ENCODE results near the gene NLRP6. TPM values are rescaled to one million over a fixed set of nuclear protein-coding genes. Genes with fewer than 3 reads are reported as not detected.

Gene NLRP6
- polyA plus RNA-seq, 2 donors, result 0.05 to 0.06 TPM

DNA sequence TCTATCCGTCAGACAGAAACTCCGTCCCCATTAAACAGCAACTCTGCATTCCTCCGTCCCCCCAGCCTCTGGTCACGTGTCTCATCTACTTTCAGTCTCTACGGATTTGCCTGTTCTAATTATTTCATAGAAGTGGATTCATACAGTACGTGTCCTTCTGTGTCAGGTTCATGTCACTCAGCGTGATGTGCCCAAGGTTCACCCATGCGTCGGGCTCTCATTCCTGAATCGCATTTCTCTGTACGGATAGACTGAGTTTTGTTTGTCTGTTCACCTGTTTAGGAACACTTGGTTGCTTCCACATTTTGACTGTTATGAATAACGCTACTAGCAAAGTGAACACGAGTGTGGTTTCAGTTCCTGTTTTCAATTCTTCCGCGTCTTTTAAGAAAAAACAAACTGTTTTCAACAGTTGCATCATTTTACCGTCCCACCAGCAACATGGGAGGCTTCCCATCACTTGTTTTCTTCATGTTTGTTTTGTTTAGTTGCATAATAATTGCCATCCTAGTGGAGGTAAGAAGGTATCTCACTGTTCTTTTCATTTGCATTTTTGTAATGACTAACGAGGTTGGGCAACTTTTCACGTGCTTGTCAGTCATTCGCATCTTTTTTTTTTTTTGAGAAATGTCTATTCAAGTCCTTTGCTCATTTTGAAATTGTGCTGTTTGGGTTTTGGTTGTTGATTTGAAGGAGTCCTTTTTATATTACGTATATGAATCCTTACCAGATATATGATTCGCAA, 8.9 kb upstream of the NLRP6 start:
- Histone ChIP-seq H3K27me3 (ENCODE audit: control insufficient read depth in 1 of 2, insufficient read depth in 2 of 2, low read length in 2 of 2) (no peaks in the 10 kb centered on the region), H3K36me3 (ENCODE audit: control insufficient read depth in 2 of 2, insufficient read depth in 2 of 2, low read length in 1 of 2) (no peaks in the 10 kb centered on the region), H3K9me3 (ENCODE audit: control insufficient read depth in 2 of 2, insufficient read depth in 1 of 2, low read depth in 1 of 2, low read length in 1 of 2) (no peaks in the 10 kb centered on the region), H3K4me3 (ENCODE audit: low read depth in 1 of 2, low read length in 2 of 2) (no peak overlapping the region), H3K4me1 (ENCODE audit: control insufficient read depth in 2 of 2, insufficient read depth in 2 of 2, low read length in 1 of 2) (peaks cover 0 to 6% of the 10 kb centered on the region in 2 donors), H3K27ac (ENCODE audit: low read depth in 2 of 2, low read length in 1 of 2) (peak overlapping the region; percentile 1 to 67)
- 47 to 57% methylated on average over 21 of the region's 21 CpGs for WGBS, 2 donors

GRCh38 chr11:270451-271318, 7.5 kb upstream of the NLRP6 start:
- no peak overlapping the region for H3K4me3 ChIP-seq (ENCODE audit: low read depth in 1 of 2, low read length in 2 of 2)
- no peaks in the 10 kb centered on the region for H3K27me3 ChIP-seq (ENCODE audit: control insufficient read depth in 1 of 2, insufficient read depth in 2 of 2, low read length in 2 of 2)
- WGBS, 2 donors, result 76 to 88% methylated on average over 18 of the region's 18 CpGs
- H3K4me1 ChIP-seq (ENCODE audit: control insufficient read depth in 2 of 2, insufficient read depth in 2 of 2, low read length in 1 of 2), result peaks cover 0 to 6% of the 10 kb centered on the region in 2 donors
- peak overlapping the region in 1 of 2 donors; percentile 16 for H3K27ac ChIP-seq (ENCODE audit: low read depth in 2 of 2, low read length in 1 of 2)
- H3K36me3 ChIP-seq (ENCODE audit: control insufficient read depth in 2 of 2, insufficient read depth in 2 of 2, low read length in 1 of 2), result no peaks in the 10 kb centered on the region
- no peaks in the 10 kb centered on the region for H3K9me3 ChIP-seq (ENCODE audit: control insufficient read depth in 2 of 2, insufficient read depth in 1 of 2, low read depth in 1 of 2, low read length in 1 of 2)

GRCh38 chr11:271319-271715, 6.9 kb upstream of the NLRP6 start:
- H3K27me3 ChIP-seq (ENCODE audit: control insufficient read depth in 1 of 2, insufficient read depth in 2 of 2, low read length in 2 of 2), result no peaks in the 10 kb centered on the region
- H3K36me3 ChIP-seq (ENCODE audit: control insufficient read depth in 2 of 2, insufficient read depth in 2 of 2, low read length in 1 of 2), result no peaks in the 10 kb centered on the region
- no peaks in the 10 kb centered on the region for H3K9me3 ChIP-seq (ENCODE audit: control insufficient read depth in 2 of 2, insufficient read depth in 1 of 2, low read depth in 1 of 2, low read length in 1 of 2)
- 78 to 88% methylated on average over 8 of the region's 8 CpGs for WGBS, 2 donors
- H3K4me1 ChIP-seq (ENCODE audit: control insufficient read depth in 2 of 2, insufficient read depth in 2 of 2, low read length in 1 of 2), result peaks cover 0 to 6% of the 10 kb centered on the region in 2 donors
- no peak overlapping the region for H3K27ac ChIP-seq (ENCODE audit: low read depth in 2 of 2, low read length in 1 of 2)
- no peak overlapping the region for H3K4me3 ChIP-seq (ENCODE audit: low read depth in 1 of 2, low read length in 2 of 2)

DNA sequence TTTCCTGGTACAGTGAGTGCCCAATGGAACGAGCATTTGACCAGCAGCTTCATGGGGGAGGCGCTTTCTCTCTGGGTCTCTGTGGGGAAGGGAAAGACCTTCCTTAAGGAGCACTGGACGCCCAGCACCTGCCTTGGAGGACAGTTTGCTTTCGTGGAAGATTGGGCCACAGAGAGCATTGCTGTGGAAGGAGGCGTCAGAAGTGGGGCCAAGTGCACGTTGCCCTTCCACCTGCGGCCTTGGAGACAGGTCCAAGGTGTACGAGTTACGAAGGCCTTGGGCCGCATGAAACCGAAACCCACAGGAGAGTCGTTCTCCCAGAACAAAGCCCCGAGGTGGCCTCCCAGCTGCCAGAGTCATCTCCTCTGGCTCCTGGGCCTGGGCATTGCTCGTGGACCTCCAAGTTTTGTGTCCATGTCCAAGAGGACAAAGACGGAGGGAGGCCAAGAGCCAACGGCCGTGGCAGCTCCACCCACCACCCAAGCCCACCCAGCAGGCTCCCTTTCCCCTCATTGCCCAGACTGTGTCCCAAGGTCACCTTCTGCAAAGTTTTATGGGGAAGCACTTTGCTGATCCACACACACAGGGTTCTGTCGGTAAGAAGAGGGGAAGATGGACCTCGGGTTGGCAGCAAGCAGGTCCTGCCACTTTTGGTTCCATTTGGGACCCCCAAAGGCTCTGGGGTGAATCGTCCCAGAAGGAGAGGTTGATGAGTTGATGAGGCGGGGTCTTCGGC, 5.8 kb upstream of the NLRP6 start:
- 82 to 86% methylated on average over 22 of the region's 22 CpGs for WGBS, 2 donors
- H3K4me3 ChIP-seq (ENCODE audit: low read depth in 1 of 2, low read length in 2 of 2), result no peak overlapping the region
- no peaks in the 10 kb centered on the region for H3K9me3 ChIP-seq (ENCODE audit: control insufficient read depth in 2 of 2, insufficient read depth in 1 of 2, low read depth in 1 of 2, low read length in 1 of 2)
- H3K4me1 ChIP-seq (ENCODE audit: control insufficient read depth in 2 of 2, insufficient read depth in 2 of 2, low read length in 1 of 2), result peaks cover 0 to 6% of the 10 kb centered on the region in 2 donors
- H3K27me3 ChIP-seq (ENCODE audit: control insufficient read depth in 1 of 2, insufficient read depth in 2 of 2, low read length in 2 of 2), result no peaks in the 10 kb centered on the region
- no peaks in the 10 kb centered on the region for H3K36me3 ChIP-seq (ENCODE audit: control insufficient read depth in 2 of 2, insufficient read depth in 2 of 2, low read length in 1 of 2)
- no peak overlapping the region for H3K27ac ChIP-seq (ENCODE audit: low read depth in 2 of 2, low read length in 1 of 2)

DNA sequence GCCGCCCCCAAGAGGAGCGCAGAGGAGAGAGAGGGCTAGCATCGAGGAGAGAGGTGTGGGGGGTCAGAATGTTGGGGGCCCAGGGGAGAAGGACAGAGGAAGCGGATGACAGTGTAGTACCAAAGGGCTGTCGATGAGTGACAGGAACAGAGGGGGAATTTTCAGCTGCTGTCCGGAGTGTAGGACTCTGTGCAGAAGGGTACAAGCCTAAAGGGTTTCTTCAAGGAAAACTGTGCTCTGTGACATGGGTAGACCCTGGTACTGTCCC, 5.3 kb upstream of the NLRP6 start:
- Histone ChIP-seq H3K9me3 (ENCODE audit: control insufficient read depth in 2 of 2, insufficient read depth in 1 of 2, low read depth in 1 of 2, low read length in 1 of 2) (no peaks in the 10 kb centered on the region), H3K4me3 (ENCODE audit: low read depth in 1 of 2, low read length in 2 of 2) (no peak overlapping the region), H3K27me3 (ENCODE audit: control insufficient read depth in 1 of 2, insufficient read depth in 2 of 2, low read length in 2 of 2) (peaks cover 0 to under 1% of the 10 kb centered on the region in 2 donors), H3K27ac (ENCODE audit: low read depth in 2 of 2, low read length in 1 of 2) (no peak overlapping the region), H3K36me3 (ENCODE audit: control insufficient read depth in 2 of 2, insufficient read depth in 2 of 2, low read length in 1 of 2) (no peaks in the 10 kb centered on the region), H3K4me1 (ENCODE audit: control insufficient read depth in 2 of 2, insufficient read depth in 2 of 2, low read length in 1 of 2) (peaks cover 0 to 4% of the 10 kb centered on the region in 2 donors)
- 89 to 95% methylated on average over 6 of the region's 6 CpGs for WGBS, 2 donors

DNA sequence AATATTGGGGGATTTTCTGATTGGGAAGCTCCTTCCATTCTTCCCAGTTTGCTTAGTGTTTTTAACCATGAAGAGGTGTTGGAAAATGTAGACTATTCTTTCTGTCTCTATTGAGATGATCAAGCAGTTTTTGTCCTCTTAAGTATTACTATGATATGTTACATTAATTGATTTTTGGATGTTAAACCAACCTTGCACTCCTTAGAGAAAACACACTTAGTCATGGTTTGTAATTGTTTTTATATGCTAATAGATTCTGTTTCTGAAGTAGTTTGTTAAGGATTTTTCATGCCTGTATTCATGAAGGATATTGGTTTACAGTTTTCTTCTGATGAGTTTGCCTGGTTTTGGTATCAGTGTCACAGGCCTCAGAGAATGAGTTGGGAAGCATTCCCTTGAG, 2.0 kb upstream of the NLRP6 start:
- peaks cover 4 to 18% of the 10 kb centered on the region in 2 donors for H3K4me1 ChIP-seq (ENCODE audit: control insufficient read depth in 2 of 2, insufficient read depth in 2 of 2, low read length in 1 of 2)
- no peak overlapping the region for H3K4me3 ChIP-seq (ENCODE audit: low read depth in 1 of 2, low read length in 2 of 2)
- peaks cover 0 to 18% of the 10 kb centered on the region in 2 donors for H3K27me3 ChIP-seq (ENCODE audit: control insufficient read depth in 1 of 2, insufficient read depth in 2 of 2, low read length in 2 of 2)
- no peak overlapping the region for H3K27ac ChIP-seq (ENCODE audit: low read depth in 2 of 2, low read length in 1 of 2)
- no peaks in the 10 kb centered on the region for H3K9me3 ChIP-seq (ENCODE audit: control insufficient read depth in 2 of 2, insufficient read depth in 1 of 2, low read depth in 1 of 2, low read length in 1 of 2)
- H3K36me3 ChIP-seq (ENCODE audit: control insufficient read depth in 2 of 2, insufficient read depth in 2 of 2, low read length in 1 of 2), result no peaks in the 10 kb centered on the region

DNA sequence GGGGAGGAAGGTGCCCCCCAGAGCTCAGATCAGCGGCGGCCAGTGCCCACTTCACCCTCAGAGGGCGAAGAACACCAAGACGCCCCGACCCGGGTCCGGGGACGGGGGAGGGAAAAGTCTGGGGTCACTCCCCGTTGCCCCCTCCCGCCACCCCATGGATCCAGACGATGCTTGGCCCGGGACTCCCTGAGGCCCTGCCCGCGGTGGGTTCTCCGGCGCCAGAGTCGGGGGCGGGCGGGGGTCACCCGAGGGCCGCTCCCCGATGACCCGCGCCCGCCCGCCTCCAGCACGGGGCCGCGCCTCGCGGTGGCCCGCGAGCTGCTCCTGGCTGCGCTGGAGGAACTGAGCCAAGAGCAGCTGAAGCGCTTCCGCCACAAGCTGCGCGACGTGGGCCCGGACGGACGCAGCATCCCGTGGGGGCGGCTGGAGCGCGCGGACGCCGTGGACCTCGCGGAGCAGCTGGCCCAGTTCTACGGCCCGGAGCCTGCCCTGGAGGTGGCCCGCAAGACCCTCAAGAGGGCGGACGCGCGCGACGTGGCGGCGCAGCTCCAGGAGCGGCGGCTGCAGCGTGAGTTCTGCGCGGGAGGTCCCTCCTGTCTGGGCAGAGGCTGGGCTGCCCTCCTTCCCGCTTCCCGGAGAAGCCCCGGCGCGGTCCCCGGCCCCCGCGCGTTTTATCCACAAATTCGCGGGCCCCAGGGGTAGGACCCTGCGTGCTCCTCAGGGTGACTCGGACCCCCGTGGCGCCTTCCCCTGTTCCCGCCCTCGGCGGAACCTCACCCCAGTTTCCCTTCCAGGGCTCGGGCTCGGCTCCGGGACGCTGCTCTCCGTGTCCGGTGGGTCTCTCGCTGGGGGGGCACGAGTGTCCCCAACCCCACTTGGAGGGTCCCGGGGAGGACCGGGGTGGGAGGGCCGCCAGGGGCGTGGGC, 1.1 kb downstream of the NLRP6 start:
- Histone ChIP-seq H3K9me3 (ENCODE audit: control insufficient read depth in 2 of 2, insufficient read depth in 1 of 2, low read depth in 1 of 2, low read length in 1 of 2) (no peaks in the 10 kb centered on the region), H3K27ac (ENCODE audit: low read depth in 2 of 2, low read length in 1 of 2) (no peak overlapping the region), H3K36me3 (ENCODE audit: control insufficient read depth in 2 of 2, insufficient read depth in 2 of 2, low read length in 1 of 2) (no peaks in the 10 kb centered on the region), H3K27me3 (ENCODE audit: control insufficient read depth in 1 of 2, insufficient read depth in 2 of 2, low read length in 2 of 2) (peaks cover 0 to 25% of the 10 kb centered on the region in 2 donors), H3K4me1 (ENCODE audit: control insufficient read depth in 2 of 2, insufficient read depth in 2 of 2, low read length in 1 of 2) (peaks cover 7 to 22% of the 10 kb centered on the region in 2 donors), H3K4me3 (ENCODE audit: low read depth in 1 of 2, low read length in 2 of 2) (peak overlapping the region; percentile 23 to 29)
- 12% methylated on average over 89 to 97 of the region's 97 CpGs for WGBS, 2 donors

GRCh38 chr11:279966-280705, 1.9 kb downstream of the NLRP6 start:
- Histone ChIP-seq H3K27ac (ENCODE audit: low read depth in 2 of 2, low read length in 1 of 2) (no peak overlapping the region), H3K9me3 (ENCODE audit: control insufficient read depth in 2 of 2, insufficient read depth in 1 of 2, low read depth in 1 of 2, low read length in 1 of 2) (no peaks in the 10 kb centered on the region), H3K4me3 (ENCODE audit: low read depth in 1 of 2, low read length in 2 of 2) (peak overlapping the region; percentile 23 to 31), H3K4me1 (ENCODE audit: control insufficient read depth in 2 of 2, insufficient read depth in 2 of 2, low read length in 1 of 2) (peaks cover 7 to 22% of the 10 kb centered on the region in 2 donors), H3K27me3 (ENCODE audit: control insufficient read depth in 1 of 2, insufficient read depth in 2 of 2, low read length in 2 of 2) (peaks cover 0 to 25% of the 10 kb centered on the region in 2 donors), H3K36me3 (ENCODE audit: control insufficient read depth in 2 of 2, insufficient read depth in 2 of 2, low read length in 1 of 2) (no peaks in the 10 kb centered on the region)
- WGBS, 2 donors, result 2% methylated on average over 83 to 85 of the region's 85 CpGs

Measured in esophagus (tissue), 2 donors.